RWPE1 (cell line): ENCODE measurements around the gene RMND1.

ENCODE experiments used
- CTCF ChIA-PET: fragments of 350-600 bp; sonication (Branson Sonifier 250); formaldehyde crosslinking; extraction: SDS; loops from one replicate; lab custom pipeline; 2021; lab: Yijun Ruan, JAX
- POLR2A ChIA-PET: fragments of 400-600 bp; formaldehyde crosslinking; extraction: SDS; loops from one replicate; lab custom pipeline; 2020; ENCODE audit warnings: antibody characterized with exemption; ENCODE audit not compliant: low non-redundant PET; lab: Yijun Ruan, JAX
- DNase-seq: peaks from one replicate; pipeline ENCODE4 v3.0.0; 2012; ENCODE audit warnings: low spot score
- H3K27ac ChIP-seq: fragments of 450-650 bp; 2 replicates; pipeline ENCODE4 v1.5.1; 2017
- CTCF ChIP-seq: fragments of 450-650 bp; conservative IDR thresholded peaks from 2 replicates; pipeline ENCODE4 v1.5.1; 2017; ENCODE audit warnings: low read depth, mild to moderate bottlenecking

The RMND1 gene

GRCh38 chr6:151417477-151417876 is 34.4 kb downstream of the RMND1 start:
- H3K27ac ChIP-seq = no peak overlapping the region
- DNase-seq = no peak
- ChIA-PET POLR2A (interaction anchor here (0.5 kb wide), 1 partner anchor 55 kb away, joined by 7 read pairs; no protein-coding TSS in a partner anchor), CTCF (interaction anchor here (0.7 kb wide), 1 partner anchor 128 kb away, joined by 6 read pairs; no protein-coding TSS in a partner anchor)
- no peak for TF ChIP-seq CTCF

- no peak for TF ChIP-seq CTCF
- CTCF ChIA-PET = interaction anchor here (1.1 kb wide), 1 partner anchor 9 kb away, joined by 4 read pairs; no protein-coding TSS in a partner anchor
- H3K27ac ChIP-seq = no peak overlapping the region
- no peak for DNase-seq
- POLR2A ChIA-PET = no interaction called here
Observed at GRCh38 chr6:151414641-151415260, 37.2 kb downstream of the RMND1 start.

- POLR2A ChIA-PET = no interaction called here
- TF ChIP-seq CTCF = no peak
- H3K27ac ChIP-seq = no peak overlapping the region
- CTCF ChIA-PET = interaction anchor here (0.8 kb wide), 1 partner anchor 521 kb away, joined by 3 read pairs; no protein-coding TSS in a partner anchor
- no peak for DNase-seq
Observed at GRCh38 chr6:151413372-151414145, 38.4 kb downstream of the RMND1 start.

GRCh38 chr6:151412909-151413308 is 39.0 kb downstream of the RMND1 start:
- DNase-seq = no peak
- no peak overlapping the region for H3K27ac ChIP-seq
- ChIA-PET CTCF (interaction anchor here (0.8 kb wide), 1 partner anchor 521 kb away, joined by 3 read pairs; no protein-coding TSS in a partner anchor), POLR2A (no interaction called here)
- no peak for TF ChIP-seq CTCF

- DNase-seq = no peak
- ChIA-PET POLR2A (no interaction called here), CTCF (no interaction called here)
- H3K27ac ChIP-seq = no peak overlapping the region
- no peak for TF ChIP-seq CTCF
Observed at GRCh38 chr6:151409679-151410078, 42.2 kb downstream of the RMND1 start.

- POLR2A ChIA-PET = no interaction called here
- no peak overlapping the region for H3K27ac ChIP-seq
- CTCF ChIA-PET = no interaction called here
- TF ChIP-seq CTCF = no peak
- DNase-seq = no peak
Observed at GRCh38 chr6:151409260-151409659, 42.7 kb downstream of the RMND1 start.
